GM13976 (cell line): ENCODE results near the gene BRSK2.
"Not testable (repeated sequence)": the region's sequence is repeated elsewhere in the genome, so short reads cannot be mapped to it uniquely, and the experiment has no call there.

ENCODE experiments used
- DNase-seq: peaks from one replicate; pipeline ENCODE4 v3.0.0; 2012; ENCODE audit warnings: low spot score
- CTCF ChIP-seq: IDR thresholded peaks from 2 replicates; pipeline ENCODE4 v1.5.1; 2012; ENCODE audit warnings: borderline replicate concordance, mild to moderate bottlenecking; ENCODE audit not compliant: insufficient read depth; ENCODE audit errors: extremely low read depth, missing control alignments, control extremely low read depth
- in situ Hi-C: fragments of 300-500 bp; cut with MboI; formaldehyde crosslinking; loops from one replicate; pipeline ENCODE4 v1.12.0; 2022; ENCODE audit warnings: low sequenced_read_pairs, mixed read lengths, inconsistent platforms; ENCODE audit not compliant: unreplicated experiment

The BRSK2 gene

GRCh38 chr11:1410366-1411291 lies 20.9 kb downstream of the BRSK2 start:
- no peak for DNase-seq
- TF ChIP-seq CTCF: no peak
- in situ Hi-C loops: no loop called here

DNA sequence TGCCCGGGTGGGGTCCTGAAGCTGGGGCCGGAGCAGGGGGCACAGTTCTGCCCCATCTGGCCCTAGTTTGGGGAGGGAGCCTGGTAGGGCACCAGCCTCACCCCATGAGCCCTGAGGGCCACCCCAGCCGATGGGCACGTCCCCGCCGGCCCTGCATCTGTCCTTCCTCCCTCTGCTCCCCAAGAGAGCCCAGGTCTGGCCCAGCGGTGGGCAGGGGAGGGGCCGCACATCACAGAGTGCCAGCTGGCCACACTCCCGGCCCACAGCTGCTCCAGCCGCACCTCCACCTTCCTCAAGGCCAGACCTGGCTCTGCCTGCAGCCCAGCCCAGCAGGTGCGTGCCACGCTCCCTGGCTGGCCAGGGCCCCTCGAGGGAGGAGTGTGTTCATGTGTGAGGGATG lies 21.6 kb downstream of the BRSK2 start:
- TF ChIP-seq CTCF: no peak
- in situ Hi-C loops: no loop called here
- DNase-seq: no peak

- DNase-seq, in situ Hi-C loops: not testable (repeated sequence)
Measured at GRCh38 chr11:1411739-1412138, 22.0 kb downstream of the BRSK2 start.

DNA sequence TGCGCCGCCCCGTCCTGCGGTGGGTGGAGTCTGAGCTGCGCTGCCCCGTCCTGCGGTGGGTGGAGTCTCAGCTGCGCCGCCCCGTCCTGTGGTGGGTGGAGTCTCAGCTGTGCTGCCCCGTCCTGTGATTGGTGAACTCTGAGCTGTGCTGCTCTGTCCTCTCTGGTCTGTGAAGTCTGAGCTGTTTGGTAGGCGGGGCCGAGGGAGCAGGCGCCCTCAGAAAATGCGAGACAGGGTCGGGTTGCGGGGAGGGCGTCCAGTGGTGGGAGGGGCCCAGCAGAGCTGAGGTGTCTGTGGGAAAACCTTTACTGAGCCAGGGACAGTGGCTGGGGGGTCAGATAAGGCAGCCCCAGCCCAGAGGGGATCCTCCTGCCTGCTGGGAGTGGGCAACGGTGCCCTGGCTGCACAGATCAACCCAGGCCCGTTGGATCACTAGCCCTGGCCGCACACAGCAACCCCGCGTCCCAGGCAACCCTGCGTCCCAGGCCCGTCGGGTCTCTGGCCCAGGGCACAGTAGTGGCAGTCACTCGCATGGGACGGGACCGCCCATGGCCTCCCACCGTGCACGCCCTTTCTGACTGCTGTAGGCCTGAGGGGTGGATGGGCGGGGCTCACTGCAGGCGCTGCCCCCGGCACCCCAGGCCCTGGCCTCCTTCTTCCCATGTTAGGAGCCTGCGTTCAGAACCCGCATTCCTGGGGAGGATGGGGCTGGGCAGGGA lies 22.8 kb downstream of the BRSK2 start:
- DNase-seq: no peak
- TF ChIP-seq CTCF: no peak
- in situ Hi-C loops: no loop called here

- in situ Hi-C loops: no loop called here
- DNase-seq: no peak
- TF ChIP-seq CTCF: no peak
Measured at GRCh38 chr11:1414650-1415049, 24.9 kb downstream of the BRSK2 start.

- no peak for DNase-seq
- in situ Hi-C loops: no loop called here
- TF ChIP-seq CTCF: no peak
Measured at GRCh38 chr11:1415631-1416030, 25.9 kb downstream of the BRSK2 start.

- in situ Hi-C loops: not testable (repeated sequence)
Measured at GRCh38 chr11:1418192-1418795, 28.6 kb downstream of the BRSK2 start.

More at GRCh38 chr11:1418192-1418795, 28.6 kb downstream of the BRSK2 start:
- not testable (repeated sequence) for DNase-seq
